ENCODE results near the gene CENPN.

CENPN gene, protein sequence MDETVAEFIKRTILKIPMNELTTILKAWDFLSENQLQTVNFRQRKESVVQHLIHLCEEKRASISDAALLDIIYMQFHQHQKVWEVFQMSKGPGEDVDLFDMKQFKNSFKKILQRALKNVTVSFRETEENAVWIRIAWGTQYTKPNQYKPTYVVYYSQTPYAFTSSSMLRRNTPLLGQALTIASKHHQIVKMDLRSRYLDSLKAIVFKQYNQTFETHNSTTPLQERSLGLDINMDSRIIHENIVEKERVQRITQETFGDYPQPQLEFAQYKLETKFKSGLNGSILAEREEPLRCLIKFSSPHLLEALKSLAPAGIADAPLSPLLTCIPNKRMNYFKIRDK

DNA sequence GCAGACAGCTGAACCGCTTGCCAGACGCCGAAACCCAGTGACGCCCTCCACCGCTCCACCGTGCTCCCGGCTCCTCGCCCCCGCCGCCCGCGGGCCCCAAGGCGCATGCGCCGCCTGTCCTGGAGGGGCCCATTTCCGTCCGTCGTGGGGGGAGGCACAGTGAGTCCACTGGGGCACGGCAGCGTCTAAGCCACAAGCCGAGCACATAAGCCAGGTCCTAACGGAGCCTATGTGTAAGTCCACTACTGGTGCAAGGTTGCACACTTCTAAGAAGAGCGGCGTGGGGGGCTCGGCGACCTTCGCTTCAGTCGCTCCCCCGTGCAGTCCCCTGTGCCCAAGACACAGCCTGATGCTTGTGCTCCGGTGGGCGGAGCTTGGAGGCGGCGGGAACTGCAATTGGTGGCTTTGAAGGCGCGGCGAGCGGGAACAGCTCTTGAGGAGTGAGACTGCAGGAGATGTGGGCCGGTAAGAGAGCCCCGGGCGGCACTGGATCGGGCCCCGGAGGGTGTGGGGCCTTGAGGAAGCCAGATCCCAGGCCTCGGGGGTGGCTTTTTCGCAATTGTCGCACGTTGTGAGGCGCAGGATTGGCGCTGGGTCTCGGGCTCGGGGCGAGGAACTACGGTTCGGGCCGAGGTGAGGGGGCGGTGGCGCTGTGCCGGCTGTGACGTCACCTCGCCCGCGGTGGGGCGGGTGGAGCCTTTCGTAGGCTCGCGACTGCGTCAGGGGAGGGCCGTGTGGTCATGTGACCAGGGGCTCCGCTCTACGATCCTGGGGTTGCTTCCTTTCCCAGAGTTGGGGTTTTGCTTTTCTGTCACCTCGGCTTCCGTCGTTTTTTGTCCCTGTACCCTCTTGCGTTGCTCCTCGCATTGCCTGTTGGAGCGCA, at the start of gene CENPN, which contains the start of gene CMC2:
TSS of gene CENPN (plus strand) at position 402 of the 883 bp plus-strand sequence. CDS start 4,726 bp downstream, outside the sequence.
TSS of gene CMC2 (minus strand) at position 73 of the 883 bp plus-strand sequence. CDS start 9,491 bp downstream, outside the sequence.
- DNase-seq = peak; percentile 98

DNA sequence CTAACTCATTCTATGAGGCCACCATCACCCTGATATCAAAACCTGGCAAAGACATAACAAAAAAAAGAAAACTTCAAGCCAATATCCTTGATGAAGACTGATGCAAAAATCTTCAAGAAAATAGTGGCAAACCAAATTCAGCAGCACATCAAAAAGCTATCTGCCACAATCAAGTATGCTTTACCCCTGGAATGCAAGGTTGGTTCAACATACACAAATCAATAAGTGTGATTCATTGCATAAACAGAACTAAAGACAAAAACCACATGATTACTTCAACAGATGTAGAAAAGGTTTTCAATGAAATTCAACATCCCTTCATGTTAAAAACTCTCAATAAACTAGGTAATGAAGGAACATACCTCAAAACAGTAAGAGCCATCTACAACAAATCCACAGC, 48.7 kb upstream of the CENPN start:
- no peak for DNase-seq

DNA sequence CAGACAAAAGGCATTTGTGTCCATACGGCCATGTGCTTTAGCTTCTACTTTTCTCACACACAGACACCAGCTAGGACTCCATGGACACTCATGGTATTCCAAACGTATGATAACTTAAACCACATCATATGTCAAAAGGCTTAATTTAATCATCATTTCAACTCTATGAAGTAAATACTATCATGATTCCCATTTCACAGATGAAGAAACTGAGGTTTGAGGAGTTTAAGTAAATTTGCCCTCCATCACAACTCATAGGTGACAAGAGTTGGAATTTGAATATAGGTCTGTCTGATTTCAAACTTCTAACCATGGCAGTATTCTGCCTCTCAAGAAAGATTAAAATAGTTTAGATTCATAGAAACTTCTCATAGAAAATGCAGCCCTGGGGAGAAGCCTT, 44.1 kb upstream of the CENPN start:
- no peak for DNase-seq

DNA sequence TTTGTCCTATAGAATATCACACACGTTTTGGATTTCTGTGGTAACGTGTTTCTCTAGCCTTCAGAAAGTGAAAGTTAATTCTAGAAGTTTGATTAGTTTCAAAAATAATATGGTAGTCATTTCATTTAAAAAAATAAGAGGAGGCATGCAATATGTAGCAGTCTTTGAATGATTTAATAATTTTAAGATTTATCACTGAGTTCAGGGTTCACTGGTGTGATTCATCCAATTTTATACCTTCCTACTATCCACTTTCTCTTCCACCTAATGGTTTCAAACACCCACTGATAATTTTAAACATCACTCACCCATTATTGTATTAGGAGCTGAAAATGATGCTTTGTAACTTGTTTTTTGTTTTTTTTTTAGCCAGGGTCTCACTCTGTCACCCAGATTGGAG, 42.7 kb upstream of the CENPN start:
- no peak for DNase-seq

DNA sequence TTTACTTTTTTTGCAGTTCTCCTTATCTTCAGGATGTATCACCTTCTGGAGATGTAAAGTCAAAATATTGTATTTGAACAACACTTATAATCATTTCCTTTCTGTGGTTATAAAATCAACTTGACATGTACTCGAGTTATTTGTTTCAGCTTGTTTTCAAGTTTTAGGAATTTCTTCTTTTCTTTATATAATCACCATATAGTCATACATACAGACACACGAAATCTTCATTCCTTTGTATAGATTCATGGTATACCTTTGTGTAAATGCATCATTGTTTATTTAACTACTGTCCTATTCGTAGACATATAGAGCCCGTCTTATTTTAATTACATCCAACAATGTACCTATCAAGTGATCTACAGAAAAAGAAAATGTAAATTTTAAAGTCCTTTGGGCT, 40.4 kb upstream of the CENPN start:
- DNase-seq = no peak

DNA sequence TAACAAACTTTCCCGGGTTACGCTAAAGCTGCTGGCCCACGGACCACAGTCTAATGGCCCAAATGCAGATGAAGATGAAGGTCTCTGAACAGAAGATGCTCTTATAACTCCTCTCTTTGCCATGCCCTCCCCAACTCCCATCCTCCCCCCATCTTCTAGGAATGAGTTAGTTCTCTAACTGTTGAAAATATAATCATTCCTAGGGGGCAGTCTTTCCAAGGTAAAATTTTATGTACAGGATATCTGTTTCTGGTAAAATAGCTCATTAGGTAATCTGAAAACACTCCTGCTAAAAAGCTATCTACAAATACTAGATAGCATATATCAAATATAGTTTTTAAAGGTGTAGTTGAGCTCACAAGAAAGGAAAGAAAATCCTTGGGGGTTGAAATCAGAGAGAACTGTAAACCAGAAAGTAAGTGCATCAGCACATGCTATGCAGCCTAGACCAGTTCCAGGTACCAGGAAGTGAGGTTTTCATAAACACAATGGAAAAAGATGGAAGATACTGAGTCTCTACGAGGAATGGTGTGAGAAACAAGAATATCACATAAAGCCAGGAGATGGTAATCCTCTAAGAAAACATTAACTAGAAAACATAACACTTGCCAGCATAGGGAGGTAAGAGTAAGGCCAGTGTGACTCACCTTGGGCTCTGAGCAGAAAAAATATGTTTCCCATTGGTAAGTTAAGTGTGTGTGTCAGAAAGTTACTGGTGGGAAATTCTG, 38.5 kb upstream of the CENPN start:
- DNase-seq = peak; percentile 25

DNA sequence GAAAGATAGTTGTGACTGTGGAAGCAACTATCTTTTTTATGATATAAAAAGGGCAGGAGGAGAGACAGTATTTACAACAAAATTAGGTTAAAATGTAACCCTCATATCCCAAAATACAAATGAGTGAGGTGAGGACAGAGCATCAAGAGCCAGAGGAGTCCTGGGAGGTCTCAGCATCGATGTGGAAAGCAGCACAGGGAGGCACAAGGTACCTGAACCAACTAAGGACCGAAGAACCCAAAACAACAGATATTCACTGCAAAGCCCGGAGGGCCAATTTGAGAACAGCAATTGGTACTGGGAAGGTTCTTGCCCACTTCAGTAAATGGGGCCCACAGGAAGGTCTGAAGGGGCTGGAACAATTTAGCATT, 37.9 kb upstream of the CENPN start:
- DNase-seq = no peak

DNA sequence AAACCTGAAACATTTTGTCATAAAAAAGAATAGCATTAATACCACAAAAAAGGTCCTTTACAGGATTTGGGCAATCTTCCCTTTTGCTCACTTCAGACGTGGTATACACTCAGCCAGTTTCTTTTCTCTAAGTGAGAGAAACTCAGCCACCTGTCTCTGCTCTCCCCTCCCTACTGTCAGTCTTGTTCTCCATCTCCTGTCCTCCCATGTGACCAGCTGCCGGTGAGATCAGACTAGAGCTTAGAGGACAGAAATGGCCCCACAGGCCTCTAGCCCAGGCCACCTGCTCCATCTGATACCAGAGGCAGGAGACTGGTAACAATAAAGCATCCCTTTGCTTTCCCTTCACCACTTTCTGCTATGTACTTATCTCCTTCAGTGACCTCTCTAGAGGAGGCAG, 35.2 kb upstream of the CENPN start:
- DNase-seq = no peak

DNA sequence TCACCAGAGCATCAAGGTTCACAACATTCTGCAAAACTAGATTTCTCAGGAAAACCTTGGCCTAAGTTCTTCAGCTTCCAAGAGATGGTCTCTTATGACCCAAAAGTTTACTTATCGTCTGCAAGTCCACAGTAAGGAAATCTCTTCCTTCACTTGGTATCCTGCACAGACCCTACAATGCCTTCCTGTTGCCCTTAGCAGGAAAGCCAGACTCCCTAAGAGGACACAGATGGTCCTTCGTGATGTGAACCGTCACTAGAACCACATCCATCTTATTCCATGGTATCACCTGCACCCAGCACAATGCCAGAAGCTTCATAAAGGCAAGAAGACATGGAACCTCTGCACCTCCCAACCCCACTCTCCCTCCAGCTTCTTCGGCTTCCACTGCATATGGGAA, 34.4 kb upstream of the CENPN start:
- no peak for DNase-seq

DNA sequence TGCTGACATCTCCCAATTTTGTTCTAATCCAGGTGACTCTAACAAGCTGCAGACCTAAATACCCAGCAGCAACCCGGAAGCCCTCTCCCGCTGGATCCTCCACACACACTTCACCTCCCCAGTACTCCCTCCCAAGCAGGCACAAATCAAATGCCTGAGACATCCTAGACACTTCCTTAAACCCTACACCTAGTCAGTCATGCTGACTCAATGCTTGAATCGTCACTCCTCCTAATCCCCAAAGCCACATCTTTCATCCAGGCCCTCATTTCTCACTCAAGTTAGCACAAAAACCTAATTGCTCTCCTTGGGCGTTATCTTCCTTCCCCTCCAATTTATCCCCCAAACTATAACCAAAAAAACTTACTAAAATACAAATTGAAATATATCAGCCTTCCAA, 33.0 kb upstream of the CENPN start:
- DNase-seq = no peak

DNA sequence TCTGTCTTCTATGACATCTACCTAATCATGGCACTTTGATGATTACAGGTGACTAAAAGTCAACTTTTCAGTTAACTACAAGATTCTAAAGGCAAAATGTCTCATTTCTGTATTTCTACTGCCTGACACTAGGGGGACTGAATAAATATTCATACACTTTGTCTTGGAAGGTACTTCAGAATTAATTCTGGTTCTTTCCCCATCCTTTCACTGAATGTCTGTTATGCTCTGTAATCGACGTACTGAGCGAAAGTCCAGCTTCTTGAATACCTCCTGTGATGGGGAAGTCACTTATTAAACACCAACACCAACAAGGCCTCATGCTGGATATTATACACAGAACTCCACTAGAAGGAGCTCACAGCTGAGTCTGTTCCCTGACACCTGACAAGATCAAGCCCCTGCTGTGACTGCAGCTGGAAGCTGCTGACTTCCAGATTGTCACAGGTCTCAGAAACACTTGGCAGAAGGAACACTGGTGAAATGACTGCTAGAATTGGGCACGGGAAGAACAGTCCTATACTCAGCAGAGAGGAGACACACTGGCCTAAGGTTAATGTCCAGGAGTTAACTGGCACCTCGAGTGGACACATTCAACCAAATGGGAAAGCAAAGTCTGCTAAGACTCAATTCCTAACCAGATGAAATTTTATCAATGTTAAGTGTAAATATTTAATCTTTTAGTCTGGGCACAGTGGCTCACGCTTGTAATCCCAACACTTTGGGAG, 32.2 kb upstream of the CENPN start:
- no peak for DNase-seq

DNA sequence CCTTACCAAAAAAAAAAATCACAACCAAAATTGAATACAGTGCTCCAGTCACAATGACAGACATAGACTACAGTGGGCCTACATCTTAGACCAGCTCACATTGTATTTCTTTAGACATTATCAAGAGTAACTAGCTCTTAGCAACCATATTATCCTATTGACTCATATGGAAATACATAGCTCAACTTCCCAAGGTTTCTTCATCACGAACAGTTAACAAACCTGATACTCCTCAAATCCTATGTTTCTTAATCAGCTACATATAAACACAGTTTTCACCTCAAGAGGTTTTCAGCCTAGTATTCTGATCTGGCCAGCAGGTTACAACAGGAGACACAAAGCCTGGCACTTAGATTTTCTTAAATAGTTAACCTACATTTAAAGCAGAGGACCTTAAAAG, 30.1 kb upstream of the CENPN start:
- no peak for DNase-seq

DNA sequence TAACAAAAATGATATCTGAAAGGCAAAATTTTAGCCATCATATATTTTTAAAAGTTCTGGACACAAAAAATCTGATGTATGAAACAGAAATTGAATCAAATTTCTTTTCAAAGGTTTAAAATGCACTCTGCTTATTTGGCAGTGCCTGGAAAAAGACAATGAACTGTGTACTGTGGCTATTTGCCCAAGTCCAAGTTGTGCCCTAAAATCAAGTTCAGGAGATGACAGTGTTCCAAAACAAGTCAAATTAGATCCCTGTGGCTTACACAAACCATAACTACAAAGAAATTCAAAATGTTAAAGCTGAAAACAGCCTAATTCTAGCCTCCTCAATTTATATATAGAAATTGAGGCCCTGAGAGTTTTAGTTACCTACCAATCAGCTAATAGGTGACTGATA, 25.9 kb upstream of the CENPN start:
- no peak for DNase-seq

DNA sequence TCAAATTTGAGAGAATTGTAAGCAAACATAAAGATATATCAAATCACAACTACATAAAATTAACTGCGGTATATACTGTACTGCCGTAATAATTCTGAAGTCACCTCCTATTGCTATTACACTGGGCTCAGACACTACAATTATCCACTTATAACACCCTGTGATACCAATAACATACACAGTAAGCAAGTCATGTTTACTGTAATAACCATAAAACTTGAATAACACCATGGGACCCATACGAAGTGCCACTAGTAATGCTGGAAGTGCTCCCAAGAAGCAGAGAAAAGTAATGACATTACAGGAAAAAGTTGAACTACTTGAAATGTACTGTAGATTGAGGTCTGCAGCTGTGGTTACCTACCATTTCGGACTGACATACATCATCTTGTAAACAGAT, 24.4 kb upstream of the CENPN start:
- DNase-seq = no peak

DNA sequence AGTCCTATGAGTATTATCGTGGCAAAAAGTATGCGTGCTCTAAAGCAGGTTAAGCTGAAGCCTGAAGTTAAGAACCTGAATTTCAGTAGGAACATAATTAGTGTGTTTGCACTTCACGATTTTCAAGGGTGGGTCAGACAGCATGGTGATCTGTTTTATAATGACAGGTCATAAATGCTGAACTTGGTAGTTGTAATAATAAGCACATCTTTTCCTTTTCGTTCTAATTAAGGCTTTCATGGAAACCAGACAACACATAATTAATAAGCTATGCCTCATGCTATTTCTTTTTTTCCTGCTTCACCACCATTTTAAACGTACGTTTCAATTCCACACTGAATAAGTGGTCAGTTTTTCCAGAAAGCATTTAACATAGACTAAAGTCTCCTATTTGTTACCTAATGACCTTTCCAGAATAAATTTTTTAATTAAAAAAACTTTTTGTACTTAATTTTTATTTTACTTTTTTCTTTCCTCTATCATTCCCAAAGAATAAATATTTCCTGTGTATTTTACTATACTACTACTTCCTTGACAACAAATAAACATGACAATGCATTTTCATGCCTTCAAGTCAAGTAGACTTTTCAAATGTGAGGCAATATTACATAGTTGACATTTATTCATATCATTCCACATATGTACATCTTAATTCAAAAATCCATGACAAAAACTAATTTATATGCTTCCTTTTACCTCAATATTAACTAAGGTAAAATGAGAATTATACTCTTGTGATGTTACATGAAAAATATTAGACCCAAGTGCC, 22.7 kb upstream of the CENPN start:
- no peak for DNase-seq

DNA sequence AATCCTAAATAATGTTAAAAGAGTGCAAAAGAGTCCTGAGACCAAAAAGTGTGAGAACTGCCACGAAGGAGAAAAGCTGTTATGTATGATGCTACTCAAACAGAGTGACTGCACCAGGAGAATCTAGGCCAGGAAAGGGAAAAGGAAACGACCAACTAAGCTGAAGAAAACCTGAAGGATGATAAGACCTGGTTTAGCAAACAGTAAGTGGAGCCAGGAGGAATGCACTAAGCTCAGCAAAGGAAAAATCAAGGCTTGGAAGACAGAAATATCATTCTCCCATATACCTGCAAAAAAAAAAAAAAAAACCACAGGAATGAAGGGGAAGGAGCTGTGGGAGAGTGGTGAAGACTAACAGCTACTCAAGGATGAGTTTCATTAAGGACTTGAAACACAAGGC, 21.4 kb upstream of the CENPN start:
- no peak for DNase-seq

DNA sequence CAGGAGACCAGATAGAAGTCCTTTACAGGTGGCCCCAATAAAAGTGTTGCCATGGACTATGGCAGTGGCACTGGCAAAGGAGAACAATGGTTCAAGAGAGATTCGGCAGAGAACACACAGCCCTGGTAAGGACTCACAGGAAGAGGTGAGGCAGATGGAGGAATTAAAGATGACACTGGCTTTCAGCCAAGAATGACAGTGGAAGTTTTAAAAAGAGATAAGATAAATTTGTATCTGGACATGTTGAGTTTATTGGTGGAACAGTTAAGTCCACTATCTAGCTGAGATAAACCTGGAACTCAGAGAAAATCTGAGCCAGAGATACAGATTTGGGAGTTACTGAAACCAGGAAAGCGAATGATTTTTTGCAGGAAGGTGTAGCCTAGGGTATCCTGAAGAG, 20.5 kb upstream of the CENPN start:
- no peak for DNase-seq

DNA sequence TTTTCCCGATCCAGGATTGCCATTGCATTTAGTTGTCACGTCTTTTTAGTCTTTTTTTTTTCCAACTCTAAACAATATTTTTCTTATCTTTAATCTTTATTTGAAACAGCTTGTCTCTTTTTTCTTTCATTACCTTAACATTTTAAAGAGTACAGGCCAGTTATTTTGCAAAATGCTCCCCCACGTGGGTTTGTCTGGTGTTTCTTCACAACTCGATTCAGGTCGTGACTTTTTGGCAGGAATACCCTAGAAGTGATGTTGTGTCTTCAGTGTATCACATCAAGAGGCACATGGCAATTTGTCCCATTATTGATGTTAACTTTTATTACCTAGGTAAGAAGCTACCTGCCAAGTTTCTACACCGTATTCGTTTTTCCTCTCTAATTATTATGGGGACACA, 18.3 kb upstream of the CENPN start:
- DNase-seq = no peak

DNA sequence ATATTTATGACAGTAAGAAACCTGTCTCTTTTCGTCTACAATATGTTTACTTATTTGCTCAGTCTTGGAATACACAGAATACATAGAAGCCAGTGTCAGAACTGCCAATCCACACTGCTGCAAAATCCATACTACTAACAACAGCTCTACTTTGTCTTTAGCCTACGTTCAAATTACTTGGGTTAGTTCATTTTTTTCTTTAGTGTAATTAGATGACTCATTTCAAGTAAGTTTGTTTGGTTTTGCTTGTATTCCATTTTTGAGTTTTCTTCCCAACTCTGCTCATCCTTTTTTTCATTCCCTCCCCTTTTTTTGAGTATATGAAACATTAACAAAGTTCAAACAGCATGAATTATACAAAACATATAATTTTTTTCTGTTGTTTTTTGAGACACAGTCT, 17.2 kb upstream of the CENPN start:
- no peak for DNase-seq

DNA sequence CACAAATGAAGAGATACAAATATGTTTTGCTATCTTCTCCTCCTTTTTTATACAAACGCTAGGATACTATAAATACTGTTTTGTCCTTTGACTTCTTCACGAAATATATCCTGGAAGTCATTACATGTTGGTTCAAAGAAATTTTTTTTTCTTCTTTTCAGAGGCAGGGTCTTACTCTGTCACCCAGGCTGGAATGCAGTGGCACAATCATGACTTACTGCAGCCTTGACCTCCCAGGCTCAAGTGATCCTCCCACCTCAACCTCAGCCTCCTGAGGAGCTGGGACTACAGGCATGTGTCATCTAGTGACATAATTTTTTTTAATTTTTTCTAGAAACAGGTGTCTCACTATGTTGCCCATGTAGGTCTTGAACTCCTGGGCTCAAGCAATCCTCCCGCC, 16.4 kb upstream of the CENPN start:
- DNase-seq = no peak

DNA sequence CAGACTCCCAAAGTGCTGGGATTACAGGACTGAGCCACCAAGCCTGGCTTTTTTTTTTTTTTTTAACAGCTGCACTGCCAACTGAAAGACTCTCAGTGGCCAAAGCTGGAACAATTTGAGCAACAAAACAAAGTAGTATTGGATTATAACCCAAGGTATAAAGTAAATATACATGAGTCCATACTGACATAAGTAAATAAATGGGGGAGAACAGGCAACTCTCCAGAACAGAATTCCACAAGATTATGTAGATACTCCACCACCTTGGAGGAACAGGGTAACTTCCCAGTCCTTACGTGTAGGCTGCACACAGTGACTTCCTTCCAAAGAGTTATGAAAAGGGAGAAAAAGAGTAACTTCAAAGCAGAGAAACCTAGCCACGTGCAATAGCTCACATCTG, 16.0 kb upstream of the CENPN start:
- DNase-seq = no peak

DNA sequence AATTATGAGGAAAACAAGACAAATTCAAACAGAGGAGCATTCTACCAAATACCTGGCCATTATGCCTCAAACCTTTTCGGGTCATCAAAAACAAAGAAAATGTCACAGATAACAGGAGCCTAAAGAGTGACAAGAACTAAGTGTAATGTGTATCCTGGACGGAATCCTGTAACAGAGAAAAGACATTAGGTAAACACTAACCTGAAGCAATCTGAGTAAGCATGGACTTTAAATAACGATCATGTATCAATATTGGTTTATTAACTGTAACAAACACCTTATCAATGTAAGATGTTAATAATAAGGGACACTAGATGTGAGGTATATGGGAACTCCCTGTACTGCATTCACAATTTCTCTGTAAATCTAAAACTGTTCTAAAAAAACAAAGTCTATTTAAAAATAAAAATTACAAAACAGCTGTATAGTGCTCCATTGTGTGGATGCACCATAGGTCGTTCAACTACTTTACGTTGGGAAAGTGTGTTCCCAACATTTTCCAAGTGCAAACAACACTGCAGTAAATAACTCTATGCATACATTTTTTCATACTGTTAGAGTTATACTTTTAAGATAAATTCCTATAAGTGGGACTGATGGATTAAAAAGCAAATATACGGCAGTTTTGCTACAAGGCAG, 15.1 kb upstream of the CENPN start:
- DNase-seq = no peak
